NCI-H187 treated with DMSO at 0.1 percent for 48 hours (cell line): ENCODE results near the gene DCAF8L1.
"Not testable (repeated sequence)": the region's sequence is repeated elsewhere in the genome, so short reads cannot be mapped to it uniquely, and the experiment has no call there.

Source experiments
- DNase-seq: peaks from one replicate; lab custom pipeline; 2025; lab: John Stamatoyannopoulos, UW

The DCAF8L1 gene

DNA sequence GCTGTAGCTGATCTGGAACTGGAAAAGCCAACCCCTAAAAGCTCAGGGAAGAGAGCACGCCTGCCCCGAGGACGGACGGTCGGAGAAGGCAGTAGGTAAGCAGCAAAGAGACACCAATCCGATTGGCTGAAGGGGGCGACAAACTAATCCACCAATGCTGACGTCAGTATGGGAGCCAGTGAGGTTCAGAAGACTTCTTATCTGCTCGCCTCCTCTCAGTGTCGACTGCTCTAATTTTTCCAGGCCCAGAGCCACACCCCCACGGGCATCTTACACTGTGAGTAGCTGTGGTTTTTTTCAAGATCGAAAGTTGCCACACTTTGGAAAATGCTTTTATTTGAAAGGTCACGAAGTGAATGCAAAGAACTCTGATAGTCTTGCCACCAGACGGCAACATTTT, at the start of gene DCAF8L1:
Gene DCAF8L1 (minus strand): TSS at position 101 of the 400 bp plus-strand sequence. CDS start 115 bp downstream, outside the sequence.
- no peak for DNase-seq

DNA sequence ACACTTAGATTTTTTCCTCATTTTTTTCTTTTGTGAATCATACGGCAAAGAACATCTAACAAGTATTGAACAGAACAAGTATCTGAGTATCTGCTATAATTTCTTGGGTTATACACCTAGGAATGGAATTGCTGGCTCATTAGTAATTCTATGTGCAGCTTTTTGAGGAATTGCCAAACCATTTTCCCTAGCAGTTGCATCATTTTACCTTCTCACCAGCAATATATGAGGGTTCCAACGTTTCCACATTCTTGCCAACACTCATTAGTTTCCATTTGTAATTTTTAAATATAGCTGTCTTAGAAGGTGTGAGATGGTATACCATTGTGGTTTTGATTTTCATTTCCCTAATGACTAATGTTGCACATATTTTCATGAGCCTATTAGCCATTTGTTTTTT, 41.1 kb upstream of the DCAF8L1 start:
- no peak for DNase-seq

DNA sequence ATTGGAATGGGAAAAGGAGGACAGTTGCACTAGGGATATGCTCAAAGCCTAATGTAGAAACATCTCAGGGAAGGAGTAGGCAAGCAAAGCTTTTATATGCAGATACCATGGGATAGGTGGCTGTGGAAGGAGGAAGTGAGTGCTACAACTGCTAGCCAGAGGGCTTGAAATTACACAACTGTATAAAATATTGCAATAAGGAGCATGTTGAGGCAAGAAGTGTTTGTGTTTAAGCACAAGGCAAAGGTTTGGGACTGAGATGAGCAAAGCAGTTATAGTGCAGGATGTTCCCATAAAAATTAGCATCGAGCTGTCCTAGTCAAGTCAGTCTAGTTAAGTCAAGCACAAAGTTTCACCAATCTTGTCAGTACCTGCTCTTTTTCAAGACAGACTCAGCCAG, 35.6 kb upstream of the DCAF8L1 start:
- no peak for DNase-seq

DNA sequence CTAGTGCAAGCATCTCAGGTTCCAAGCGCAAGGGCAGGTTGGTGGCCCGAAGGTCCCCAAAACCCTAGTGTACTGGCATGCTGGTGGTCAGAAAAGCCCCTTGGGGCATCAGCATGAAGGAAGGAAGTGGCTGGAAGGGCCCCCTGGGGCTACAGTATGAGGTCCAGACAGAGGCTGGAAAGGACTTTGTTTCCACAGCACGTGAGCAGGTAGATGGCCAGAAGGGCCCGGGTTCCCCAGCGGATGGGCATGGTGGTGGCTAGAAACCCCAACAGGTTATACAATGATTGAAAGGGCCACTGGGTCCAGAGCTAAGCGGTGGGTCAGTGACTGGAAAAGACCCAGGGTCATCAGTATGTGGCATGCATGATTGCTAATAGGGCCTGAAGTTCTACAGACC, 34.7 kb upstream of the DCAF8L1 start:
- DNase-seq, result no peak

DNA sequence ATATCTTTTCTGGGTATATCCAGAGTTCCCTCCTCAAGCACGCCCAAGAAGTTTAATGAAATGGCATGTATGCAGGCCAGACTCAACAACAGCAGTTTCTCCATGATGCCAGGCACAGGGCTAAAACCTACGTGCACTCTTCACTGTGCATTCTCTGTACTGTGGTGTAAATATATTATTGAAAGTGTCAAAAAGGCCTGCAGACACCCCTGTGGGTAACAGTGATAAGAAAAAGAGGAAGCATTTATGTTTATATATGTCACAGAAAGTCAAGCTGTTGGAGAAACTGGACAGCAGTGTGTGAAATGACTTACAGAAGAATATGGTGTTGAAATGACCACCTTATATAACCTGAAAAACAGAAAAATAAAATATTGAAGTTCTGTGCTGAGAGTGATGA, 29.6 kb upstream of the DCAF8L1 start:
- no peak for DNase-seq

DNA sequence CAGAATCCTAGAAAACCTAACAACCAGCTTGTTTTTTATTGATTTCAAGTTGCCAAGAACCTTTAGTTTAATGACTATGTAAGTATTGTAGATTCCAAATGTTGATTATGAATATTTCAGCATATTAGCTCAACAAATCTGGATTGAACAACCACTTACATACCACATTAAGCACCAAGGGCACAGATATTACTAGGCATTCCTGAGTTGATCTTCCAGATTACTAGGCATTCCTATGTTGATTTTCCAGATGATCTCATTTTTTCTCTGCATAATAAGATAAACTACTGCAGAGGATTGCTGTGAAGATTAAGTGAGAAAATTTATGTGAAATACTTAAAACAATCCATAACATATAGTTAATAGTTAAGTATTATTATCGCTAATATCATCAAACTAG, 17.4 kb upstream of the DCAF8L1 start:
- no peak for DNase-seq

DNA sequence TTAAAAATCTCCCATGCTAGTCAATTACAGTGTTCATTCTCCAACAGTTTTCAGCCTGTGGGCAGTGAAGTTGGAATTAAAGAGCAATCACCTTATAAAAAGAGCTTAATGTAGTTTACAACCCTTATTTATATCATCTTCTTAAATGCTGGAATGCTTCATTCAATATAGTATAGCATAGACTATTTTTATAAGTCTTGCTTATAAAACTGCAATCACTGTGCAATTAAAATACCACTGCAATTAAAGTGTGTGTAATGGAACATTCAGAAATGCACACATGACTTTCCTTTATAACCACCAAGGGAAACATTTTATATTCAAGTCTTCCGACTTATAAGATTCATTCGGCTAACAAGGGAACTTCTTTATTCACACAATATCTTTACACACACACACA, 16.4 kb upstream of the DCAF8L1 start:
- no peak for DNase-seq

DNA sequence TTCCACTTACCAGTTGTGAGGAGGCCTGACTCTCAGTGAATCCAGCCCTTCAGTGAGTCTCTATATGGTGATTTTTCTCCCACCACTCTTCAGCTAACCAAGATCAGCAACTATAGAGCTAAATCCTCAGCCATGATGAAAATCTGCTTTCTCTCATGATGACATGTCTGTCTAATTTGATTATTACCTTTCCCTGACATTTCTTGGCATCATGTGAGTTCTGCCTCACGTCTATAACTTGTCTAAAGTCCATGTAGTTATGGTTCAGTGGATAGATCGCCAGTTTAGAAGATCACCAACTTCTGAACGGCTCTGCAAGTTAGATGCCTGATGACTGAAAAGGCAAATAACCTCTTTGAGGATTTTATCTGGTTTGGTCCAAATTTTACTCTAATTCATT, 14.9 kb upstream of the DCAF8L1 start:
- no peak for DNase-seq

DNA sequence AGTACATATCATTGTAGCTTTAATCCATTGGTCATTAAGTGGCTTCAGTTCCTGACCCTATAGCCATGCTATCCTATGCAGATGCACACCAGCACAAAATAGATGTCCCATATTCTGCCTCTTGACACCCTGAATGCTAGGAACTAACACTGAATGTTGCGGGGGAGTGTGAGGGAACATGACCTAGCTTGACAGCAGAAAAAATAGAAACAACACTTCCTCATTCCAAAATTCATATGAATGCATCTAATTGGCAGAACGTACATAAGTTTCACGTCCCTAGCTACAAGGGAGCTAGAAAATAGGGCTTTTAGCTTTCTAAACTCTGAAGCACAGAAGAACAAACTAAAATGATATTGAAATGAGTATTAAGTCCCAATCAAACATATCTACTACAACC, 14.4 kb upstream of the DCAF8L1 start:
- DNase-seq, result no peak

DNA sequence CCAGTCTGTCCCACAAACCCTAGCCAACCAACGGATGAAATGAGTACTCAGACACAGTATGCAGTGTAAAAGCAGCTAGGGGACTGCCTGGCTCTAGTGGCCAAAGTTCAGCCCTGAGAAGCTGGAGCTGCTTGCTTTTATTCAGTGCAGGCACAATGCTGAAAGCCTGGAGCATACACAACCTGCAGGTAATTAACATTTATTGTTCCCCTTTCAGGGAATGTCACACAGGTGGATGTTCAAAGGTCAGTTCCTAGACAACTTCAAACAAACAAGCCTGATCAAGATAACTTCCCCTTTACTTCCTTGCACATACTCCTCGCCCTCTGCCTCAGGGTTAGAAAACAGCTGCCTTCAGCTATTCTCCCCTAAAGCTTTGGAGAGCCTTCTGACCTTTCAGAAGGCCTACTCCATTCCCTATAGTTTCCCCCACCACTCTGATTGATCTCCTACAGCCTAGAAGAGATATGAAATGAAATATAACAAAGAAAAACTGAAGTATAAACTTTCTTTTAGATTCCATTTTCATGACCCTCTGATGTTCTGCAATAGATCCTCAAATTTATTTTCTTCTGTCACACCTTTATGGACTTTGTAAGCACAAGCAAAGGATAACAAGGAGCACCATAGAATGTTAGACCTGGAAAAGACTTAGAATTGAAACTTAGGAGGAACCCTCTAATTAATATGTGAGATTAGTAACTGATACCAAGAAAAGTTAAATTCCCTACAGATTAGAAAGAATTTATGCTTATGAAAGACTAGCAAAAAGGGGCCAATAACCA, 6.8 kb upstream of the DCAF8L1 start:
- no peak for DNase-seq

DNA sequence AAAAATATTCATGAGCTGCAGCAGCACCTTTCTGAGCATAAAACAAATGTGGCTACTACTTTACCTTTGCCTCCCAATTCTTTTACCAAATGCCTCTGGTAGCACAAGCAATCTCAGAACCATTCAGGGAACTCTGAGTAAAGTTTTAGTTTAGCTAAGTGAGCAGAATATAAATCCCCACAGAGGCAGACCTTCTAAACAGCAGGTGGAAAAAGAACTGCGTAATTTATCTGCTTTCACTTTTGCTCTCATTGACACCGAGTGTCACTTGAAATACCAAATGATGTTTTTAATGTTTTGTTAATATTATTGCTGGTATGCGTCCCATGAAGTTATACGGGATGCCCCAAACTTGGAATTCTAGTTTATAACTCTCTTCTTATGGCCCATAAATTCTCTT, 4.3 kb downstream of the DCAF8L1 start:
- DNase-seq, result not testable (repeated sequence)

DNA sequence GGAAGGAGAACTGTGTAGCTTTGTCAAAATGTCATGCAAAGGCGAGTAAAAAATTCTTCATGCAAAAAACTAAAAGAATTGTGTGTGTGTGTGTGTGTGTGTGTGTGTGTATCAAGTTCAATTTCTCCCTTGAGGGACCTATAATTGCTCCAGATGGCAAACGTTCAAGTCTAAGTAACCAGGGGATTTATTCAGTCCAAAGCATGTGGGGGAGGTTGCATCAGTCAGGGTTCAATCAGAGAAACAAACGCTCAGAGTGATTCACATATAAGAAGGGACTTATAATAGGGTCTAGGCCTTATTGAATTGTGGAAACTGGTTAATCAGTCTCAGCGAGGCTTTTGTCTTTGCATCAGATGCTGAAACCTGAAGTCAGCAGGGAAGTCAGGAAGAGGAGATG, 5.0 kb downstream of the DCAF8L1 start:
- DNase-seq, result no peak

DNA sequence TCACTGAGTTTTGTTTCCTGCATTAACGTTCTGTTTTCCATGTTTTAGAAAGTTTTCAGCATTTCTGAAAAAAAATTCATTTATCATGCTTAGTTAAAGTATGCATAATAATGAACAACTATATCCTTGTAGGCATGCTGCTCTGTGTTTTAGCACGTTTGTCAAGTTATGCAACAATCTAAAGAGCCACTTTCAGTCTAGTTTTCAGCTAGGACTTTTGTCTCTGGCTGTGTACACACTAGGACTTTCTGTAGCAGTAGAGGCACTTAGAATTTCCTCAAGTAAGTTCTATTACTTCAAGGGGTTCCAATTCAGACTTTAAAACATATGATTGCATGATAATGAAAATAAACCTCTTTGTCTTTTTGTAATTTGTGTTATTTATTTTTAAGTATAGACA, 12.4 kb downstream of the DCAF8L1 start:
- DNase-seq, result no peak

DNA sequence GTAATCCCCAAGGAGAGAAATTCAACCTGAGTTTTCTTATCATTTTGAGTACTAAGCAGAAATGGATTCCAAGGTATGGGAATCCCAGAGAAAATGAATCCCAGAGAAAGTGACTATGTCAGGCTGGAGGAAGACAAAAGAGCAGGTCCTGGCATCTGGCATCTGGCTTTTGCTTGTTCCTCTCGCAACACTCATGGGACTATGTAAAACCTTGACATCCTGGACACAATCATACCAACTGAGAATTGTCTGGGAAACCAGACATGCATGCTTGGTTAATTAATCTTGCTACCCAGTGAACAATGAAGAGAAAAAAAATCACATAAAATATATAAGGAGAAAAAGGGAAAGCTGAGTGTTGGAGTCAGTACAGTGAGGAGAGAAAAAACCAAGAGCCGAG, 12.9 kb downstream of the DCAF8L1 start:
- DNase-seq, result no peak

DNA sequence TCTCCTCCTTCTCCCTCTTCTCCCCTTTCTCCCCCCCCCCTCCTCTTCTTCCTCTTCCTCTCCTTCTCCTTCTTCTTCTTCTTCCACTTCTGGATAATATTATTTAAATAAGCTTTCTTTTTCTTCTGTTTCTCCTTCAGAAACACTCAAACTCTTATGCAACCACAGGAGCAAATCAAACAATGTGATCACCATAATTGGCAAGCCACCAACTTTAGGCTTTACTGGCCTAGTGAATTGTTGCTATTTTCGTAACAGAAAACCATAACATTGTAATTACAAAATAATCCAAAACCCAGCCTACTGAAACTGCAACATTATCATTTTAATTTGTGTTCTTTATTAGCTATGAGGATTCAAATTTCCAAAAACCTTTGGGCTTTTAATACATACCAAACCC, 14.3 kb downstream of the DCAF8L1 start:
- DNase-seq, result no peak

DNA sequence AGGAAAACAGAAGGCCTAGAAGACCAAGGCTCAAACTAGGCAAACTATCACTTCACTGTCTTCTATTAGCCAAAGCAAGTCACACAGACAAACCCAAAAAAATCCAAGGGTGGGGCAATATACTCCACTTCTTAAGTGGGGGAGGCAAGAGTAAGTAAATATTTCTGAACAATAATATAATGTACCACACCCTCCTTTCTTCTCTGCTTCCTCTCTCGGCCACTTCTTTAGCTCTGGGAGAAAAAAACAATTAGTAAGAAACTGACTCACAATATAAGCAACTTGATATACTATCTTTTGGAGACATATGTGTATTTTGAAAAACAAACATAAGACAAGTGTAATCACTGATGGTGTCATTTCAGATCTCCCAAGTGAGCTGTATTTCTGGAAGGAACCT, 14.8 kb downstream of the DCAF8L1 start:
- DNase-seq, result no peak

DNA sequence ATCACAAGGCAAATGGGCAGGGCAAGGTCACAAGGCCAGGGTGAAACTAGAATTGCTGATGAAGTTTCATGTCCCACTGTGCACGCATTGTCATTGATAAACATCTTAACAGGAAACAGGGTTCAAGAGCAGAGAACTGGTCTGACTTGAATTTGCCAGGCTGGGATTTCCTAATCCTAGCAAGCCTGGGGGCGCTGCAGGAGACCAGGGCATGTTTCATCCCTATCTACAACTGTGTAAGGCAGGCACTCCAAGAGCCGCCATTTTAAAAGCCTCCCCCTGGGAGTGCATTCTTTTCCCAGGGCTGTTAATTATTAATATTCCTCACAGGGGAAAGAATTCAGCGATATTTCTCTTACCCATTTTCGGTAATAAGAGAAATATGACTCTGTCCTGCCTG, 15.9 kb downstream of the DCAF8L1 start:
- not testable (repeated sequence) for DNase-seq

DNA sequence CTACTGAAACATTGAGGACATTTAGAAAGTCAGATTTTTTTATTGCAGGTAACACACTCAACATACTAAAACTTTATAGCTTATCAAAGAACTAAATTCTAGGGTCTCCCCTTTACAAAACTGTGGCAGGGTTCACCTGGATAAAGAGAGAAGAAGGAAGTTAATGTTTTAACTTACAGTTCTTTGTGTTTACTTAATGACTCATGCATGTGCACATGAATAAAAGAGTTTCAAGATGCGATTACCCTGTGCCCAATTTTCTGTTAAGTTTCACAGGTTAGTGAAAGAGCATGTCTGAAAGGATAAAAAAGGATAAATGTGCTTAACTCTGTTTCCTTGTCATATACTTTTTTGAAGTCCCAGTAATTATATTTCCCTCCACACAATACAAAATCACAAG, 16.8 kb downstream of the DCAF8L1 start:
- no peak for DNase-seq

DNA sequence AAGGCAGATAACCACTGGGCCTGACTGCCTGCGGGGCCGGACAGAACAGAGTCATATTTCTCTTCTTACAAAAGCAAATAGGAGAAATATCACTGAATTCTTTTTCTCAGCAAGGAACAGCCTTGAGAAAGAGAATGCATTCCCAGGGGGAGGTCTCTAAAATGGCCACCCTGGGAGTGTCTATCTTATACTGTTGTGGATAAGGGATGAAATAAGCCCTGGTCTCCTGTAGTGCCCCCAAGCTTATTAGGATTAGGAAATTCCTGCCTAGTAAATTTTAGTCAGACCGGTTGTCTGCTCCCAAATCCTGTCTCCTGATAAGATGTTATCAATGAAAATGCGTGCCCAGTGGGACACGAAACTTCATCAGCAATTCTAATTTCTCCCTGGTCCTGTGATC, 20.8 kb downstream of the DCAF8L1 start:
- DNase-seq, result not testable (repeated sequence)

DNA sequence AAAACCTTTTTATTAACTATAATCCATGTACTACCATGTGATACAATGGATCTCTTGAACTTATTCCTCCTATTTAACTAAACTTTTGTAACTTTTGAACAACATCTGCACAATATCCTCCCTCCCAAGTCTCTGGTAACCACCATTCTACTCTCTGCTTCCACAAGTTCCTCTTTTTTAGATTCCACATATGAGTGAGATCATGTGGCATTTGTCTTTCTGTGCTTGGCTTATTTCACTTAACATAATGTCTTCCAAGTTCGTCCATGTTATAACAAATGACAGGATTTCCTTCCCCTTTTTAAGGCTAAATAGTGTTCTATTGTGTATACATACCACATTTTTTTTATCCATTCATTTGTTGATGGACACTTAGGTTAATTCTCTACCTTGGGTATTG, 28.1 kb downstream of the DCAF8L1 start:
- no peak for DNase-seq

DNA sequence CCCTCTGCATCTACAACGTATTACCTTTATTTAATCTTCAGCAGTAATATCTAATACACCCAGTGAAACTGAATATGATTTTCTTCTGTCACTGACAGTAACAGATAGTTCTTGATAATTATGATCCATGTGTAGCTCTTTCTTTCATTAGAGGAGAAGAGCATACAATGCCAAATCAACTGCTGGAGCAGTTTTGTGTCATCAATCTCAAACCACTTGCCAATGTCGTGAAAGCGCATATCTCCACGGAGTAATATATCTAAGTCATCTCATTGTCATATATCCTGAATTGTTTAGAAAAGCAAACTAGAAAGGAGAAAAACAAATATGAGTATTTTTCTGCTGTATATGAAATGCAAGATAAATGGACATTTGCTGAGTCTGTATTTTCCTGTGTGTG, 47.9 kb downstream of the DCAF8L1 start:
- DNase-seq, result no peak
